Activated CD8-positive, alpha-beta memory T cell treated with anti-CD3 and anti-CD28 coated beads, Interleukin-2, amount 50 U/mL, for 24 hours (primary cell): ENCODE measurements around the gene CALML3.

Experiments used
- DNase-seq: peaks from one replicate; pipeline ENCODE4 v3.0.0-alpha.2; 2020; ENCODE audit errors: extremely low read depth

The CALML3 gene

DNA sequence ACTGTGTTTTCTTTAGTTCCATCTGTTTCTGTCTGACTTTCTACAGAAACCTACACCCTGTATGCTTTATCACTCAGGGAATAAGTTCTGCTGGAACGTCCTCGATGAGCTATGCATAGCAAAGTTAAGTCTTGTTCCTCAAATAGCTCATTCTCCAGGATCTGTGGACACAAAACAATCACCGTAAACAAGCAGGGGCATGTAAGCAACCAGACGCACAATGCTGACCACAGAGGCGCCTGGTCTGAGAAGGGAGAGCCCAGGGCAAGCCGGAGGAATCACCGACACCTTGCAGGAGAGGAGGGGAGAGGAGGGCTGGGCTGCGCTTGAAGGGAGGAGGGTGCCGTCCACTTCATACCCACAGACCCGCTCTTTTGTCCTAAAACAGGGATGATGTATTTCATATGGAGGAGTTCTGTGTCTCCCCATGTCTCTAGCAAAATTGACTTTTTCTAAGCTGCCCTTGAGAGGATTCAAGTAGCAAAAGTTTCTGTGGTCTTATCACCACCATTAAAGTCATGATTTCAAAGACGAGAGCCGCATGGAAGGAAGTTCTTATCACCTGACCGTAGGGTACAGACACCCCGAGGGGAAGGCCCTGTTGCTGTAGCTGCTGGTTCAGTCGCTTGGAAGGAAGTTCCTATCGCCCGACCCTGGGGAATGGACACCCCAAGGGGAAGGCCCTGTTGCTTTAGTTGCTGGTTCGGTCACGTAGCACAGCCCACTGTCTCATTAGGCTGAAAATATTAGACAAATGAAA is 14.3 kb downstream of the CALML3 start:
- DNase-seq: no peak

DNA sequence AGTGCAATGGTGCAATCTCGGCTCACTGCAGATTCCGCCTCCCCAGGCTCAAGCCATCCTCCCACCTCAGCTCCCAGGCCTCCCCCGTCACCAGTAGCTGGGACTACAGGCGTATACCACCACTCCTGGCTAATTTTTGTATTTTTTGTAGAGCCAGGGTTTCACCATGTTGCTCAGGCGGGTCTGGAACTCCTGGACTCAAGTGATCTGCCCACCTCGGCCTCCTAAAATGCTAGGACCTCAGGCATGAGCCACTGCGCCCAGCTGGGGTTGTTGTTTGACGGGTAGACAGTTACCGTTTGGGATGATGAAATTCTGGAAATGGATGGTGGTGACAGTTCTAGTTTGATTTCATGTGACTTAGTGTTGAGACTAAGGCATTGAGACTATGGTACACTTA is 15.3 kb downstream of the CALML3 start:
- no peak for DNase-seq

GRCh38 chr10:5540891-5541290 is 16.1 kb downstream of the CALML3 start:
- no peak for DNase-seq

DNA sequence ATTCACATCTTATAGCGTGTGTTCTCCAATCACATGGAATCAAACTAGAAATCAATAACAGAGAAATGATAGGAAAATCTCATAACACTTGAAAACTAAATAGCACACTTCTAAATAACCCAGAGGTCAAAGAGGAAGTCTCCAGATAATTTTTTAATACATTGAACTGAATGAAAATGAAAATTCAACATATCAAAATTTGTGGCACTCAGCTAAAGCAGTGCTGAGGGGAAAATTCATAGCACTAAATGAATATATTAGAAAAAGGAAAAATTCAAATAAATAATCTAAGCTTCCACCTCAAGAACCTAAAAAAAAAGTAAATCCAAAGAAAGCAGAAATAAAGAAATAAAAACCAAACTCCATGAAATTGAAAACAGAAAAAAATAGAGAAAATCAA is 17.3 kb downstream of the CALML3 start:
- no peak for DNase-seq

- DNase-seq: no peak
Measured at GRCh38 chr10:5543623-5544022, 18.9 kb downstream of the CALML3 start.

DNA sequence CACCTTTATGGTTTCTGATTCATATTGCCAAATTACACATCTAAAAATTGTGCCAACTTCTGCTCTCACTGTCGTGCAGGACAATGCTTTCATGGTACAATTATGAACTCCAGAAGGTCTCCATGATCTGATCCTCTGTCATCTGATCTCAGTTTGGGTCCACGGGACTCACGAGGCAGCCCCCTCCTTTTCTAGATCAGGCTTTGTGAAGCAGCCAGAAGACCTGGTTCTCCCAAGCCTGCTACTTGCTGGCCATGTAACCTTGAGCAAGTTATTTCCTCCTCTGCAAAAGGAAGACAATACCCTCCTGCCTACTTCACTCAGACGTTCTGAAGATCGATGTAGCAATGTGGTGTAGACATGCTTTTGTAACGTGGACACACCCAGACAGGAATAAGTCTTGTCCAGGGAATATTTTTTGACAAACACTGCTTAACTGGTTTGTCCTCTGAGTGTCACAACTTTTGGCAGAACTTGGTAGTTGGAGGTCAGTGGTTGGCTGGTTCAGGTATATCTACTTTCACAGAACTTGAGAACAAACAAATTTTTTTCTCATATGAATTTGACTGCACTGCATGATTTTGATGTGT is 19.6 kb downstream of the CALML3 start:
- DNase-seq: no peak

DNA sequence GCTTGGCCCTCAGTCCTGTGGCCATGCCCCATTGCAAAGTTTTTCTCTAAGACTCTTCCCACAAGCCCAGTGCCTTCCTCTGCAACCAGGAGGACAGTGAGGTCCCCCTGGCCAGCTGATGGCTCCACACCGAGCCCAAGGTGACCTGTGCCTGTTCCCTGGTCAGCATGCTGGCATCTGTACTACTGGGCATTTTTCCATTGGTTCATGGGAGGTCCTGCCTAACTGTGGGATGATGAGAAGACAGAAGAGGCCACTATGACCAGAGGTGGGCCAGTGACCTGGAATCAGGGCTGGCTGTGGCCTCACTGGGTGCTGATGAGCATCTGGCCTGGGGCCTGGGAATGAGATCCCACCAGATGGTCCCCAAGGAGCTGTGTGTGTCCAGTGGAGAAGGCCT is 20.2 kb downstream of the CALML3 start:
- DNase-seq: no peak

DNA sequence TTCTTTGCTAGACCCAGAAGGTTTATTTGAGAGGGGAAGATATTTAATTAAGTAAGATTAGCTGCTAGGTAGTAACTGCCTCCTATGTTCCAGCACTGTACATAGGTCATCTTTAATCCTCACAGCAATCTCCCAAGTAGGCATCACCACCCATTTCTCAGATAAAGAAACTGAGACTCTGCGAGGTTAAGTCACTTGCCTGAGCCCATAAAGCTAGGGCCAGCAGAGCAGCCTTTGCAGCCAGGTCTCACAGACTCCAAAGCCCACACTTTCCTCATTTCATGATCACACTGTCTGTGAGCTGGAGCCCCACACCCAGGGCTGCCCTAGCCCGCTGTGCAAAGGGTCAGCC is 20.6 kb downstream of the CALML3 start:
- no peak for DNase-seq

DNA sequence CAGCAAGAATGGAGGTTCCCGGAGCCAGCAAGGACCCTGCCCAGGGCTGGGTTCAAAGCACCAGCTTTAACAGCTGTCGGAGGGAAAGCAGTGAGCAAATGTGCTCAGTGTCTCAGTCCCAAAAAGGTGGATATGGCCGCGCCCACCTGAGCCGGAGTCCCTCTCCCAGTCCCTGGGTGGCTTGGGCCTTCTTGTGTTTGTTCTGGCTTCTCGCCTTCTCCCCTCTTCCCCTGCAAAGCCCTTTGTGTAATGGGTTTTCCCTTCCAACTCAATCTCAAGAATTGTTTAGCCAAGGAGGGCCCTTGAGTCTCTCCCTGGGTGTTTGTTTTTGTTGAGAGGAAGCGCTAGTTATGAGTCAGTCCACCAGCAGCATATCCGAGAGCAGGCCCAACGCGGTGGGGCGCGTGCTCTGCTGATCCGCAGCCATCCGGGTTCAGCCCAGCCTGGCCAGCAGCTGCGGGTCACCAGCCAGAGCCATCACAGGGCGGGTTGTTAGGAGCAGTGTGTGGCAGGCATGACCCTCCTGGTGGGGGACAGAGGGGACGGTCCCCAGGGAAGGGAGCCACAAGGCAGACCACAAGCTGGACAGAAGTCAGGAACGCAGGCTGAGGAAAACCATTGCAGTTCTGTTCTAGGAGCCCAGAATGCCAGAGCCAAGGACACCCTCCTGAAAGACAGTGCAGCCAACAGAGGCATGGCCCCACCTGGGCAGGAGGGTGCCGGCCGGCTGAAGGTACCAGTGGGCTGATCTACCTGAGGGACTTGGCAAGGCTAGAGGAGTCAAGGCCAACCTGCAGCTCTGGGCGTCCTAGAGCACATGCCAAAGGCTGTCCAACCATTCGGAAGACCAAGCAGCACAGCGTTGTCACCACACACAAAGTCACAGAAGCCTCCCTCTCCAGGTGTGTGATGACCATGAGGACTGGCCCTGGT is 21.3 kb downstream of the CALML3 start:
- DNase-seq: no peak

DNA sequence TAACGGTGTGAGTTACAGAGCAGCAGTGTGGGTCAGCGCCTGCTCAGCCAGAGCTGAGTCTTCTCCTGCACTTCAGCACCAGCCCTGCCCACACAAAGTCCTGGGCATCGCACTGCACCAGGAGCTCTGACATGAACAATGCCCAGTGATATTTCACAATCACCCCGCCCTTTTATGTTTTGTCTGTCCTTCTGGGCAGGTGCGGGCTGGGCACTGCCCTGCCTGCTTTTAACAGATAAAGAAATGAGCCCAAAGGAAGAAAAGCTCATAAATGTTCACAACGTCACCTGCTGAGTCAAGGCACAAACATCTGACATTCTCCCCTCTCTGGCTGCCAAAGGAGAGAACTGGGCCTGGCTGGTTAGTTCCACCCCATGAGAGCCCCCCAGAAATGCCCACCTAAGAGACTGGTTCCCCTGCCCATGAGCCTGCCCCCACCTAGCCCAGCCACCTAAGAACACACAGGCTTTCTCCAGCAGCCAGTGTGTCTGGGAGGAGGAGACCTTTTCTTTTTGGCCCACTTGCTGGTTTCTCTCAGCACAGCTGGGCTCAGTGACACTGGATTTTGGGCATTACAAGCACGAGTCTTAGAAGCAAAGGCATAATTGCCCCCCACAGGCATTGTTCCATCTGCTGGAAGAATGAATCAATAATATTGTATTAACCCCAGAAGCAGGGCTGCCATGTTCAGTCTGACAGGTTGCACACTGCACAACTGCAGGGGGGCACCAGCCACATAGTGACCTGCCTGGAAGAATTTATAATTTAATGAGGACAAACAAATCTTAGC is 22.3 kb downstream of the CALML3 start:
- DNase-seq: no peak

- no peak for DNase-seq
Measured at GRCh38 chr10:5547681-5547930, 22.8 kb downstream of the CALML3 start.

GRCh38 chr10:5547931-5548660 is 23.3 kb downstream of the CALML3 start:
- DNase-seq: no peak

- no peak for DNase-seq
Measured at GRCh38 chr10:5549462-5550249, 24.9 kb downstream of the CALML3 start.

- DNase-seq: no peak
Measured at GRCh38 chr10:5550250-5550545, 25.4 kb downstream of the CALML3 start.

DNA sequence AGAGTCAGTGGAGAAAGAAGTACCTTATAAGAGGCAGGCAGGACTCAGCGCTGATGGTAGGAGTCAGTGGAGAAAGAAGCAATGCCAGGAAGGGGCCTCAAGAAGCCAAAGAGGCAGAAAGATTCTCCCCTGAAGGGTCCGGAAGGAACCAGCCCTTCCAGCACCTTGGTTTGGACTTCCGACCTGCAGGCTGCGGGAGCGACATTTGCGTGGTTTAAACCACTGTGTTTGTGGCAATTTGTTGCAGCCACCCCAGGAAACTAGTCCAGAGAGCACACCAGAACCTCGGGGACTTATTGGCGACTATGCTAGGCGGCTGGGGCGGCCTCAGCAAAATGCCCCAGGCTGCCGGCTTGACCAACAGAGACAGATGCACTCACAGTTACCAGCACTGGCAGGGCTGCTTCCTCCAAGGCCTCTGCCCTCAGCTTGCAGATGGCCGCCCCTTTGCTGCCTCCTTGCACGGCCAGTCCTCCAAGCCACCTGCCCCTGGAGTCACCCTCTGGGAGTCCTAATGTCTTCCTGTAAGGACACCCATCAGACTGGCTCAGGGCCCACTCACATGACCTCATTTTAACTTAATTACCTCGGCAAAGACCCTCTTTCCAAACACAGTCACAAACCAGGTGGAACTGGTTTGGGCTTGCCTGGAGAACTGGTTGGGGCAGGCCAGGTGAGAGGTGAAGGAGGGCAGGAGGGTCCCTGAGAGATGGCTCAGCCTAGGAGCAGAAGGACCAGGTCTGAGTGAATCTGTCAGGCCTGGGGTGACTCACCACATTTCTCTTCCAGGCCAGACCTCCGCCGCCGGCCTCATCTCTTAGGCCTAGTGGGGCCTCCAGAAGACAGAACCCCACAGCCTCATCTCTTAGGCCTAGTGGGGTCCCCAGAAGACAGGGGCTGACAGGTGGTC is 26.1 kb downstream of the CALML3 start:
- DNase-seq: no peak

DNA sequence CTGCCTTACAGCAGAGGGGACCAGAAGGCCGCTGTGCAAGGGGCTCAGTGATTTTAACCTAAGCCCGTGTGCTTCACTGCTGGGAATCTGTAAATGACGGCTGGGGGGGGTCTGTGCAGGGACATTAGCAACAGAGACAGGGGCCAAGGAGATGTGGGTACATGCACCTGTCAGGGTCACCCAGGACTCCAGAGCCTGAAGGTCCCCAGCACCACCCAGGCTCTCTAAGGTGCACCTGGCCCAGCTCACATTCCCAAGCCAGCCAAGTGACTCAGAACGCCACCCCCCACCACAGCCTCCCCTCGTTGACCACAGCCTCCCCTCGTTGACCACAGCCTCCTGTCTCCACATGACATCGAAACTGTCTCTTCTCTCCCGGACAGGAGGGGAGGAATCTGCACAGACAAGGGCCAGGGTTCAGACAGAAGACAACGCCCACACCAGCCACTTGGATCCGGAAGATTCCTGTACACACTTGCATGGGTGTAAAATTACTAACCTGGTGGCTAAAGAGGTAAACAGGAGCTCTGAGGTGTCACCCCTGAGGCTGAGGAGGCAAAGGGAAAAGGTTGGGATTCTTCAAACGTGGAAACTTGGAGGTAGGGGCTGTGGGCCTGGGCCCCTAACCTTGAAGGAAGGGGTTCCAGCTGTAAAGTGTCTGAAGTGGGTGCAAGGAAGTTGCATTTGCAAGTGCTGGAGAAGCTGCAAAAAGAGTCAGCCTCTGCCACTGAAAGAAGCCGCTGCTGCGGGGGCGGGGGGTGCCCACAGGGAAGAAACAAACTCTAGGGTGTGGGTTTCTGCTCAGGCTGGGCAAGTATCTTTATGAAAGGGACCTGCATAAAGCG is 27.0 kb downstream of the CALML3 start:
- DNase-seq: peak; percentile 32

GRCh38 chr10:5552376-5553321 is 27.9 kb downstream of the CALML3 start:
- DNase-seq: no peak
